Measurements from ENCODE around the gene ELMO3.

- TF ChIP-seq POLR2A (IDR thresholded peaks at IDR 0.05; ENCODE audit: low read depth, low read length) = no peak
- TF ChIP-seq CTCF (IDR thresholded peaks at IDR 0.05; ENCODE audit: extremely low read depth in 1 of 2, insufficient read depth in 1 of 2, low read depth in 1 of 2, low read length in 2 of 2) = no peak
- TF ChIP-seq, protein P1, sequence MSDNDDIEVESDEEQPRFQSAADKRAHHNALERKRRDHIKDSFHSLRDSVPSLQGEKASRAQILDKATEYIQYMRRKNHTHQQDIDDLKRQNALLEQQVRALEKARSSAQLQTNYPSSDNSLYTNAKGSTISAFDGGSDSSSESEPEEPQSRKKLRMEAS (IDR thresholded peaks at IDR 0.05; ENCODE audit: insufficient read depth, insufficient read length) = no peak
Observed at GRCh38 chr16:67202956-67203493, 4.1 kb downstream of the ELMO3 start.

All from endothelial cell of umbilical vein (primary cell).